Measurements from ENCODE around the gene CEBPE. TPM values are rescaled to one million over a fixed set of nuclear protein-coding genes. Genes with fewer than 3 reads are reported as not detected.

The CEBPE gene
- total RNA-seq, 1 donor from 2014 or later, result under 0.01 TPM

DNA sequence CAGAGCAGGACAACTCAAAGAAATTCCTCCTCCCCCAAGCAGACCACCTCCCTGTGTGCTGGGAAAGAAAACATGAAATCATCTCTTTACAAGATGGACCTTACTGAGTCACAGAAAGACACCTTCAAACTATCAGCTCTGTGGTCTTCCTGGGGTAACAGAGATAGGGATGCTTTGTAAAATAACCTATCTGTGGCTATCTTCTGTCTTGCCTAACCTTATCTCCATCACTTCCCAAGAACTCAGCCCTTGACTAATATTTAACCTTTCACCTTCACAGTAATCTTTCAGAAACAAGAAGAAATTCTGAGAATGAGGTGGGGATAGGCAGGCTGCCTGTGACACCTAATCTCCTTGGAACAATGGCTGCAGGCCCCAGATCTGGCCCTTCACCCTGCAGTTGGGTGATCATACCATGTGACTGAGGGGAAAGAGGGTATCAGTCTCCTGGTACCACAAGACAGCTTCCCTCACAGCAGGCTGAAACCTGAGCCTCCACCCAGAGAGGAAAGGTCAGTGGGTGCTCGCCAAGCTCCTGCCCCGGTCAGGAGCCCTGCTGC is 27.4 kb upstream of the CEBPE start:
- Histone ChIP-seq H3K4me1 (ENCODE audit: control insufficient read depth in 3 of 3, insufficient read depth in 3 of 3, low read length in 3 of 3) (peaks cover 50 to 80% (median 64%) of the 10 kb centered on the region in 3 donors), H3K27ac (ENCODE audit: low read depth, low read length) (peak overlapping the region; percentile 71), H3K36me3 (ENCODE audit: control insufficient read depth in 3 of 3, insufficient read depth in 3 of 3, low read length in 3 of 3) (peaks cover 0 to 9% (median 6%) of the 10 kb centered on the region in 3 donors)

DNA sequence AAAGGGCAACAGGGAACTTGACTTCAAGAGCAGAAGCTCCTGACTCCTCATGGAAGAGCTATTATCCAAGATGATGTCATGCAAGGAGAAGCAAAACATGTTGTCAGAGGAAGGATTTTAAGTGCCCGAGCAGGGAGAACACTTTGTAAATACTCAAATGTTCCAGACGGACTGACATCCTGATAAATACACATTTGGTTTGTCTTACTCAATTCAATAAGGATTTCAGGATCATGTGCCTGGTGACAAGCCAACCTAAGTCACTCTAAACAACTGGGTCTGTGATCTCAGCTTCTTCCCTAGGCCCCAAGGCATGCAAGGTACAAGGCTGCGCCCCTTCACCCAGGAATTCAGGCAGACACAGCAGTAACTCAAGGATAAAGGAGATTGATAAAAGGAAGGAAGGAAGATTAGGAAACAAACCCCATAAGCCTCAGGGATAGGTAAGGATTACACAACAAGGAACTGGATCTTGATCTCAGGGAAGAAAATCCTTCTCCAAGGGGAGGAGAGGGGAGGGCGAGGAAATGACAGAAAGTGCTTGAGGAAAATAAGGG is 26.8 kb upstream of the CEBPE start:
- Histone ChIP-seq H3K9me3 (ENCODE audit: control insufficient read depth in 3 of 3, low read length in 3 of 3) (no peaks in the 10 kb centered on the region), H3K9ac (ENCODE audit: low read depth in 1 of 3, low read length in 3 of 3) (peak overlapping the region in 1 of 3 donors; percentile 9), H3K27me3 (ENCODE audit: control insufficient read depth in 3 of 3, insufficient read depth in 3 of 3, low read length in 3 of 3) (no peaks in the 10 kb centered on the region), H3K4me3 (ENCODE audit: low read length in 3 of 3) (peak overlapping the region in 1 of 3 donors; percentile 11), H3K36me3 (ENCODE audit: control insufficient read depth in 3 of 3, insufficient read depth in 3 of 3, low read length in 3 of 3) (peaks cover 0 to 9% (median 6%) of the 10 kb centered on the region in 3 donors), H3K27ac (ENCODE audit: low read depth, low read length) (peak overlapping the region; percentile 71), H3K4me1 (ENCODE audit: control insufficient read depth in 3 of 3, insufficient read depth in 3 of 3, low read length in 3 of 3) (peaks cover 48 to 74% (median 58%) of the 10 kb centered on the region in 3 donors)

More for the DNA sequence above, 27.4 kb upstream of the CEBPE start:
- Histone ChIP-seq H3K4me3 (ENCODE audit: low read length in 3 of 3) (no peak overlapping the region), H3K9me3 (ENCODE audit: control insufficient read depth in 3 of 3, low read length in 3 of 3) (no peaks in the 10 kb centered on the region), H3K27me3 (ENCODE audit: control insufficient read depth in 3 of 3, insufficient read depth in 3 of 3, low read length in 3 of 3) (no peaks in the 10 kb centered on the region), H3K9ac (ENCODE audit: low read depth in 1 of 3, low read length in 3 of 3) (peak overlapping the region in 1 of 3 donors; percentile 9)

DNA sequence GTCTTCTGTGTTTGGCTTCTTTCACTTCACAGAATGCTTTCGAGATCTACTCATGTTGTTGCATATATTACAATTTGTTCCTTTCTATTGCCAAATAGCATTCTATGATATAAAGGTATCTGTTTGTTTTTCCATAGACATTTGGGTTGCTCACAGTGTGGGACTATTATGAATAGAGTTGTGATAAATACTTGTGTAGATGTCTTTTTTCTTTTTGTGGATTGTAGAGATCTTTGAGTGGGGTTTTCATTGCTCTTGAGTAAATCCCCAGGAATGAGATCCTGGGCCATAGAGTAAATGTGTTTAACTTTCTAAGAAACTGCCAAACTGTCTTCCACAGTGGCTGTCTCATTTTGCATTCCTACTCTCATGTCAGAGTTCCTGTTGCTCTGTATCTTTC is 24.9 kb upstream of the CEBPE start:
- H3K36me3 ChIP-seq (ENCODE audit: control insufficient read depth in 3 of 3, insufficient read depth in 3 of 3, low read length in 3 of 3), result peaks cover 15 to 29% (median 21%) of the 10 kb centered on the region in 3 donors
- H3K9me3 ChIP-seq (ENCODE audit: control insufficient read depth in 3 of 3, low read length in 3 of 3), result no peaks in the 10 kb centered on the region
- H3K4me3 ChIP-seq (ENCODE audit: low read length in 3 of 3), result no peak overlapping the region
- H3K27me3 ChIP-seq (ENCODE audit: control insufficient read depth in 3 of 3, insufficient read depth in 3 of 3, low read length in 3 of 3), result no peaks in the 10 kb centered on the region
- H3K27ac ChIP-seq (ENCODE audit: low read depth, low read length), result no peak overlapping the region
- H3K9ac ChIP-seq (ENCODE audit: low read depth in 1 of 3, low read length in 3 of 3), result no peak overlapping the region
- H3K4me1 ChIP-seq (ENCODE audit: control insufficient read depth in 3 of 3, insufficient read depth in 3 of 3, low read length in 3 of 3), result peaks cover 40 to 55% (median 43%) of the 10 kb centered on the region in 3 donors

DNA sequence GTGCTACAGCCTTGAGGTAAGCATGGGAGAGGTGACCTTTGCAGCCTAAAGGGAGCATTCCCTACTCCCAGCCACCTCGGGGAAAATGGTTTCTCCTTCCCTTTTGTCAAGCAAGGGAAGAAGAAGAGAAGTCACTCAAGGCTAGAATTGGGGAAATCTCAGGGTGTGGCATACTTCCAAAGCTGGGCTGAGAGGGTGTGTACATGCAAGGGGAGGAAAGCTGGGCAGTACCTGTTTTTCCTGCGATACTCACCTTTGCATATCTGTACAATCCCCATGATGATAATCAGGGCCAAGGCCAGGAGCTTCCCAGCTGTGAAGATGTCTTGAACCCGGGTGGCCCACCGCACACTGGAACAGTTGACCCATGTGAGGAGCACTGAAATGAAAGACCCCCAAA is 23.8 kb upstream of the CEBPE start:
- Histone ChIP-seq H3K27ac (ENCODE audit: low read depth, low read length) (peak overlapping the region; percentile 28), H3K4me3 (ENCODE audit: low read length in 3 of 3) (no peak overlapping the region), H3K4me1 (ENCODE audit: control insufficient read depth in 3 of 3, insufficient read depth in 3 of 3, low read length in 3 of 3) (peaks cover 38 to 49% (median 39%) of the 10 kb centered on the region in 3 donors), H3K9ac (ENCODE audit: low read depth in 1 of 3, low read length in 3 of 3) (peak overlapping the region in 1 of 3 donors; percentile 18), H3K9me3 (ENCODE audit: control insufficient read depth in 3 of 3, low read length in 3 of 3) (no peaks in the 10 kb centered on the region), H3K36me3 (ENCODE audit: control insufficient read depth in 3 of 3, insufficient read depth in 3 of 3, low read length in 3 of 3) (peaks cover 19 to 39% (median 29%) of the 10 kb centered on the region in 3 donors), H3K27me3 (ENCODE audit: control insufficient read depth in 3 of 3, insufficient read depth in 3 of 3, low read length in 3 of 3) (no peaks in the 10 kb centered on the region)

DNA sequence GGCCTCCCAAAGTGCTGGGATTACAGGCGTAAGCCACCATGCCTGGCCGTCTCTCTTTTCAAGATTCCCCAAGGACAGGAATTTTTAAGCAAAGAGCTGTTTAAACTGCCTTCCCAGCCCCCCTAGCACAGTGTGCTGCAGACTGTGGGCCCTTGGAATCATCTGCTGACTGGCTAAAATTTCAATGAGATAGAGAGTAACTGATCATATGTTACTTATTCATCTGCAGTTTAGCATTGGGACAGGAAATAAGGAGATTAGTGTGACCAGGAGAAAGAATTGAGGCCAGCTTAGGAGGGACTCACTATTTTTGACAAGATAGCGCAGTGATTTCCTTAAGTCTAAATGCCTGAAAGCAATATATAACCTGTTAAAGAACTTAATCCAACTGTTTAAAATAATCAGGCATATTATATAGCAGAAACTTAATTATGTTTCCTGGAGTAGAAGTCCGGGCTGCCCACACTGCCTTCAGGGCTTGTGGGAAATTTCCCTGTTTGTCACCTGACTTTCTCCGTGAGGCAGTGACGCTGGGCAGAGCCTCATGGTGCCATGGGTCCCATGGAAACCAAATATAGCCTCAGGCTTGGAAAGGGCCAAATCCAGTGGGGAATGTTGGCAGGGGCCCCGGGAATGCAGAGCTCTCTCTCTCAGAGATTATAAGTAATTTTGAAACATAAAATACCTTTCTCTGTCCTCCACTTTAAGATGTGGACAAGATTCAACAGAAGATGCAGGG is 22.8 kb upstream of the CEBPE start:
- peaks cover 29 to 44% (median 33%) of the 10 kb centered on the region in 3 donors for H3K4me1 ChIP-seq (ENCODE audit: control insufficient read depth in 3 of 3, insufficient read depth in 3 of 3, low read length in 3 of 3)

DNA sequence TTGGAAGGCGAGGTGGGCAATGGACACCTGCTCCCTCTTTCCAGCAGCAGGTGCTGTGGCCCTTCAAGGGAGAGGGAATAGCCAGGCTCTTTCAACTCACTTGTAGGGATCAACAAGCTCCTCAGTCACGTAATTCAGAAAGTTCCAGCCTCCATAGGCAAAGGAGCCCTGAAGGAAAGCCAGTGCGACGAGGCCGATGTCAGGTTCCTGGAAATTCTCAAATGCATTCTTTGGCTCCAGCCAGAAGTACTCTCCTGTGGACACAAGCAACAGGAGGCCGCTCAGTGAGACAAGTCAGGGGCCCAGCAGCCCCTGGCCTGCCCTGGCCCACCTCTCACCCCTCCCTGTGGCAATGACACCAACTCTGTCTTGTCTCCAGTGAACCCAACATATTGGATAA is 21.3 kb upstream of the CEBPE start:
- H3K4me3 ChIP-seq (ENCODE audit: low read length in 3 of 3), result no peak overlapping the region
- peaks cover 37 to 60% (median 49%) of the 10 kb centered on the region in 3 donors for H3K36me3 ChIP-seq (ENCODE audit: control insufficient read depth in 3 of 3, insufficient read depth in 3 of 3, low read length in 3 of 3)
- H3K9ac ChIP-seq (ENCODE audit: low read depth in 1 of 3, low read length in 3 of 3), result no peak overlapping the region
- H3K27ac ChIP-seq (ENCODE audit: low read depth, low read length), result no peak overlapping the region
- no peaks in the 10 kb centered on the region for H3K9me3 ChIP-seq (ENCODE audit: control insufficient read depth in 3 of 3, low read length in 3 of 3)
- peaks cover 15 to 30% (median 19%) of the 10 kb centered on the region in 3 donors for H3K4me1 ChIP-seq (ENCODE audit: control insufficient read depth in 3 of 3, insufficient read depth in 3 of 3, low read length in 3 of 3)
- no peaks in the 10 kb centered on the region for H3K27me3 ChIP-seq (ENCODE audit: control insufficient read depth in 3 of 3, insufficient read depth in 3 of 3, low read length in 3 of 3)

More for the DNA sequence above, 22.8 kb upstream of the CEBPE start:
- H3K4me3 ChIP-seq (ENCODE audit: low read length in 3 of 3), result peak overlapping the region in 1 of 3 donors; percentile 4
- peak overlapping the region; percentile 55 for H3K27ac ChIP-seq (ENCODE audit: low read depth, low read length)
- H3K36me3 ChIP-seq (ENCODE audit: control insufficient read depth in 3 of 3, insufficient read depth in 3 of 3, low read length in 3 of 3), result peaks cover 26 to 48% (median 38%) of the 10 kb centered on the region in 3 donors
- no peaks in the 10 kb centered on the region for H3K9me3 ChIP-seq (ENCODE audit: control insufficient read depth in 3 of 3, low read length in 3 of 3)
- no peaks in the 10 kb centered on the region for H3K27me3 ChIP-seq (ENCODE audit: control insufficient read depth in 3 of 3, insufficient read depth in 3 of 3, low read length in 3 of 3)
- H3K9ac ChIP-seq (ENCODE audit: low read depth in 1 of 3, low read length in 3 of 3), result no peak overlapping the region

DNA sequence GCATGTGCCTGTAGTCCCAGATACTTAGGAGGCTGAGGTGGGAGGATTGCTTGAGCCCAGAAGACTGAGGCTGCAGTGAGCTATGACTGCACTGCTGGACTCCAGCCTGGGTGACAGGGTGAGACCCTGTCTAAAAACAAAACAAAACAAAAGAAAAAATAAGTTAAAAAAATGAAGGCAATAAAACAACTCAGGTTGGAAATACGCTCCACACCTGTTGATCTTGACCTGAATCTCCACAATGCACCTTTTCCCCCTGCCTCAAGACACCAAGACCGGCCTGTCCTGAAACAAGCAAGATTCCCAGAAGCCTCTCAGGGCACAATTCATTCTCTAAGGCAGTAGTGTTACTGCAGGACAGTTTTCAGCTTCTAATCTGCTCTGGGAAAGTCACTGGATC is 20.8 kb upstream of the CEBPE start:
- Histone ChIP-seq H3K9ac (ENCODE audit: low read depth in 1 of 3, low read length in 3 of 3) (no peak overlapping the region), H3K36me3 (ENCODE audit: control insufficient read depth in 3 of 3, insufficient read depth in 3 of 3, low read length in 3 of 3) (peaks cover 37 to 60% (median 49%) of the 10 kb centered on the region in 3 donors), H3K27me3 (ENCODE audit: control insufficient read depth in 3 of 3, insufficient read depth in 3 of 3, low read length in 3 of 3) (no peaks in the 10 kb centered on the region), H3K9me3 (ENCODE audit: control insufficient read depth in 3 of 3, low read length in 3 of 3) (no peaks in the 10 kb centered on the region), H3K4me3 (ENCODE audit: low read length in 3 of 3) (no peak overlapping the region), H3K4me1 (ENCODE audit: control insufficient read depth in 3 of 3, insufficient read depth in 3 of 3, low read length in 3 of 3) (peaks cover 15 to 30% (median 19%) of the 10 kb centered on the region in 3 donors), H3K27ac (ENCODE audit: low read depth, low read length) (no peak overlapping the region)

DNA sequence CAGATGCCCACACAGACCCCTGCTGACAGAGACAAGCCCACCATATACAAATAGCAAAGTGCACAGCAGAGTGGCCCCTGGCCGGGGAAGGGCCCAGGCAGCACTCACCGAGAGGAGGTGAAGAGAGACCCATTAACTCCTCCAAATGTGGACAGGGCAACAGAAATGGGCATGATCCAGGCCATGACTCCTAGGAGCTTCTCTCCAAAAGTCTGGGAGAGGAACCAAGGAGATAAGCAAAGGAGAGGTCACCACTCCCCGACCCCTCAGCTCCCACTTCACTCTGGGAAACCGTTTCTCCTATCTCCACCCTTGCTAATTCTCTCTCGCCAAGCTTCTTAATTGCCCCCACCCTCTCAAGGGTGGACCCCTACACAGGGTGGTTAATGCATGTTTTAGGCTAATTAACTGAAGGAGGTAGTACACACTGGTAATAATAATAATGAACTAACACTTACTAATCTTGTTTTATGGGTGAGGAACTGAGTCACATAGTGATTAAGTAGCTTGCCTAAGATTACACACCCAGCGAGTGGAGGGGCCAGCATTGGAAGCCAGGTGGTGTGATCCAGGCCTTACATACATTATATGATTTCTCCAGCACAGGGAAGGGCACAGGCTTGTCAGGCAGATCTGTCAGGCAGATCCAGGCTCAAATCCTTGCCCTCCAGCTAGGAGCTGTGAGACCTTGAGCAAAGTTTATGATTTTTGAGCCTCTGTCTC is 18.9 kb upstream of the CEBPE start:
- peaks cover 40 to 55% (median 48%) of the 10 kb centered on the region in 3 donors for H3K36me3 ChIP-seq (ENCODE audit: control insufficient read depth in 3 of 3, insufficient read depth in 3 of 3, low read length in 3 of 3)
- no peaks in the 10 kb centered on the region for H3K27me3 ChIP-seq (ENCODE audit: control insufficient read depth in 3 of 3, insufficient read depth in 3 of 3, low read length in 3 of 3)
- H3K9ac ChIP-seq (ENCODE audit: low read depth in 1 of 3, low read length in 3 of 3), result peak overlapping the region in 2 of 3 donors; percentile 33 to 40
- H3K4me1 ChIP-seq (ENCODE audit: control insufficient read depth in 3 of 3, insufficient read depth in 3 of 3, low read length in 3 of 3), result peaks cover 8 to 18% (median 9%) of the 10 kb centered on the region in 3 donors
- H3K4me3 ChIP-seq (ENCODE audit: low read length in 3 of 3), result no peak overlapping the region
- H3K27ac ChIP-seq (ENCODE audit: low read depth, low read length), result no peak overlapping the region
- no peaks in the 10 kb centered on the region for H3K9me3 ChIP-seq (ENCODE audit: control insufficient read depth in 3 of 3, low read length in 3 of 3)

DNA sequence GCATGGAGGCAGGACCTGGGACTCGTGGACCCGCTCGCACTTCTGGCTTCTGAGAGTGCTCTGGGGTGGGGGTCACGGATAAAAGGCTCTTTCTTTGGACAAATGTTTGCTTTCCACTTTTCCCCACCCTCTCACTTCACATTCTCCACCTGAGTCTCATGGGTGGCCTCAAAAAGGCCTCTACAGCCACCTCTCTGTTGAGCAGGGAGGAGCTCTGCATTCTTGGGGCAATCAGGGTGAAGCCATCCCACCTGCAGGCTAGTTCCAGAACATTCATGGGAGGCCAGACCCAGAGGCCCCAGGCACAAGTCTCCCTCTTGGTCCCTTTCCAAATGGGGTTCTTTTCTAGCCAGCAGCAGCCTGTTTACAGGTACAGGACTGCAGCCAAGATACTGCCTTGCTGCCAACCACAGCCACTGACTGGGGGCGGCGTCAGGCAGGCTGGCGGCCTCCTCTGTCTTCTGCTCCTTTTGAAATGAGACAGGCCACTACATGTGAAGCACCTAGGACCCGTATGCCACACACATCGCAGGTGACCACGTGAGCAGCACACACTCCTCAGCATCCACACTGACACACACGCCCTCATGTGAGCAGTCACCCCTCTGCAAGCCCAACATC is 18.2 kb upstream of the CEBPE start:
- Histone ChIP-seq H3K4me3 (ENCODE audit: low read length in 3 of 3) (no peak overlapping the region), H3K9me3 (ENCODE audit: control insufficient read depth in 3 of 3, low read length in 3 of 3) (no peaks in the 10 kb centered on the region), H3K27ac (ENCODE audit: low read depth, low read length) (no peak overlapping the region), H3K36me3 (ENCODE audit: control insufficient read depth in 3 of 3, insufficient read depth in 3 of 3, low read length in 3 of 3) (peaks cover 40 to 51% (median 44%) of the 10 kb centered on the region in 3 donors), H3K9ac (ENCODE audit: low read depth in 1 of 3, low read length in 3 of 3) (peak overlapping the region in 2 of 3 donors; percentile 33 to 40), H3K27me3 (ENCODE audit: control insufficient read depth in 3 of 3, insufficient read depth in 3 of 3, low read length in 3 of 3) (no peaks in the 10 kb centered on the region), H3K4me1 (ENCODE audit: control insufficient read depth in 3 of 3, insufficient read depth in 3 of 3, low read length in 3 of 3) (peaks cover 5 to 12% (median 5%) of the 10 kb centered on the region in 3 donors)
